GM18505 (cell line): ENCODE data around the gene PKD1.

ENCODE experiments used
- ATAC-seq: cut with Tn5 transposase; IDR thresholded peaks from one replicate; pipeline ENCODE4 v1.9.1; 2021; ENCODE audit not compliant: unreplicated experiment
- POLR2A ChIP-seq: IDR thresholded peaks from 4 replicates; pipeline ENCODE4 v1.6.1; 2011; ENCODE audit warnings: borderline replicate concordance; ENCODE audit not compliant: insufficient read depth, insufficient read length; ENCODE audit errors: extremely low read depth

Gene PKD1

DNA sequence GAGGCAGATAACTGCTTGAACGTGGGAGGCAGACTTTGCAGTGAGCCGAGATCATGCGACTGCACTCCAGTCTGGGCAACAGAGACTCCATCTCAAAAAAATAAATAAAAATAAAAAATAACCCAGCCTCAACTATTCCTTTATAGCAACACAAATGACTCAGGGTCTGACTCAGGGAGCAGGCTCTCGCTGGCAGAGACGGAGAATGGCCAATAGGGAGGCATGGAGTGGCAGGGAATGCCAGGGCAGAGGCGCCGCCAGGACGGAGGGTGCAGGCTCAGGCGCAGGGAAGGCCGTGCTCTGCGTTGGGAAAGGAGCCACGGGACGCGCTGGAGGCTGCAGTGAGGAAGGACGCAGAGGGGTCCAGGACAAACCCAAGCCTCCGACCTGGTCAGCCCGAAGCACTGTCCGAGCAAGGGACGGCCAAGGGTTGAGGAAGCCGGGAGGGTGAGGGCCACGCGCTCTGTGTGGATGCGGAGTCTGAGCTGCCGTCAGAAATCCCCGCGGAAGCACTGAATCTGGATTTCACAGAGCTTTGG is 40.3 kb downstream of the PKD1 start:
- TF ChIP-seq POLR2A = no peak
- ATAC-seq = no peak

DNA sequence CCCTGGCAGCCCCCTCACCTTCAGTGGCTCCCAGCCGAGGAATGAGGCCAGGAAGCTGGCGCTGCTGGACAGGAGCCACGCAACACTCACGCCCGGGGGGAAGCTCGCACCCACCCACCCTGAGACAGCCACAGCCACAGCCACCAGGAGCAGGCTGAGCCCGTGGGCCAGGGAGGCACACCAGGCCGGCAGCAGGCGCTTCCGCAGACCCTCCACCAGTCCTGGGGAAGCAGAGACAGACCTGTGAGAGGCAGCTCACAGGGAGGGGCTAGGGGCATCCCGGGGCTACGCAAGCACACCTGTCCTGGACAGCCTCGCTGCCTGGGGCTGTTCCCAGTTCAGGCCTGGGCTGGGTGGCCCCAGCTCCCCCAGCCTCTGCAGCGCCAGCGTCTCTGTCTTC is 41.9 kb downstream of the PKD1 start:
- no peak for ATAC-seq
- TF ChIP-seq POLR2A = no peak

DNA sequence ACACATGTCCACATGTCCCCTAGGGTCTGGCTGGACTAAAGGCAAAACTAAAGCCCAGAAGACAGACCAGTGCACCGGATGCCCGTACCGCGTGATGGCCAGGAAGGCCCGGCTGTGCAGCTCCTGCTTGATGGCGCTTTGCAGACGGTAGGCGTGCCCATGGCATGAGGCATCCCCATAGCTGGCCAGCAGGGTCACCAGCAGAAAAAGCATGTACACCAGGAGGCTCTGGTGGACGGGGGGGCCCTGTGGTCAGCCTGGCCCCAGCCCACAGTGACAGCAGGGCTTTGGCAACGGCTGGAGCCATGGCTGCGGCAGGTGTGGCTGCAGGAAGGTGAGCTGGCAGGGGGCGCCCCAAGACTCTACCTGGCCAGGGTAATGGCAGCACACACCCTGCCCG is 42.8 kb downstream of the PKD1 start:
- ATAC-seq = no peak
- no peak for TF ChIP-seq POLR2A

DNA sequence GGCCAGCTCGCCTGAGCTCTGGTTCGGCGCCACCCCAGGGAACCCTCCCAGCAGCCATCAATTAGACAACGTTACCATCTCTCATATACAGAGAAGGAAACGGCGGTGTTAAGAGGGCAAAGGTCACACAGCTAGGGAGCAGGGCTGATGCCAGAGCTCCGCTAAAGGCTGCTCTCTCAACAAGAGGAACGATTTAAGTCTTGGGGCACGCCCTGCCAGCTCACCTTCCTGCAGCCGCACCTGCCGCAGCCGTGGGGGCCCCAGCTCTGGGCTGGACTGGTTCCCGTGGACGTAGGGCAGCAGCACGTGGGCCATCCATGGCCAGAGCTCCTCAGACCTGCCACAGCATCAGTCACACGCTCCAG is 43.5 kb downstream of the PKD1 start:
- TF ChIP-seq POLR2A = no peak
- ATAC-seq = no peak

DNA sequence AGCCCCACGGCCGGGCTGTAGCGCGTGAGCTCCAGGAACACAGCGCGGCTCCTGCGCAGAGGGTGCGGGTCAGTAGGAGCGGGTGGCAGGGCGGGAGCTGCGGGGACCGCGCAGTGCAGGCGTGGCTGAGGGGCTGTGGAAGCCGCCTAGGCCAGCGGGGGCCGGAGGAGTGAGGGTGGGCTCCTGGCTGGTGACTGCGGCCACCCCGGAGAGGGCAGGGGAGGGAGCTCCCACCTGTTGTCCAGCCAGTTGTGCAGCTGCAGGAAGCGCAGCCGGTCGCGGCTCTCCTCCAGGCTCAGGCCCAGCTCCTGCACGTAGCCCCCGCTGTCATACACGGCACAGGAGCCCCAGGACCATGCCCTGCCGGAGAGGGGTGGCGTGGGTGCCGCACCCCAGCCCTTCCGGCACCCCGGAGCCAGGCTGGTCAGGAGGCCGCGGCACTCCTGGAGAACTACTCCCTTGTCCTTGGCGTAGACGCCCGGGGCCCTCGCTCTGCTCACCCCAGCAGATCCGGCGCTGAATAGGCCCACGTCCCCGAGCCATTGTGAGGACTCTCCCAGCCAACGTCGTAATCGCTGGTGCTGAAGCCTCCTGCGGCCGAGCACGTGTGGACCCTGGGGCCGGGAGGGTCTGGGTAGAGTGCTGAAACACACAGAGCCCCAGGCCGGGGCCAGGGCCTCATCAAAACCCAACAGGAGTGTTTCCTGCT is 44.0 kb downstream of the PKD1 start:
- no peak for TF ChIP-seq POLR2A

DNA sequence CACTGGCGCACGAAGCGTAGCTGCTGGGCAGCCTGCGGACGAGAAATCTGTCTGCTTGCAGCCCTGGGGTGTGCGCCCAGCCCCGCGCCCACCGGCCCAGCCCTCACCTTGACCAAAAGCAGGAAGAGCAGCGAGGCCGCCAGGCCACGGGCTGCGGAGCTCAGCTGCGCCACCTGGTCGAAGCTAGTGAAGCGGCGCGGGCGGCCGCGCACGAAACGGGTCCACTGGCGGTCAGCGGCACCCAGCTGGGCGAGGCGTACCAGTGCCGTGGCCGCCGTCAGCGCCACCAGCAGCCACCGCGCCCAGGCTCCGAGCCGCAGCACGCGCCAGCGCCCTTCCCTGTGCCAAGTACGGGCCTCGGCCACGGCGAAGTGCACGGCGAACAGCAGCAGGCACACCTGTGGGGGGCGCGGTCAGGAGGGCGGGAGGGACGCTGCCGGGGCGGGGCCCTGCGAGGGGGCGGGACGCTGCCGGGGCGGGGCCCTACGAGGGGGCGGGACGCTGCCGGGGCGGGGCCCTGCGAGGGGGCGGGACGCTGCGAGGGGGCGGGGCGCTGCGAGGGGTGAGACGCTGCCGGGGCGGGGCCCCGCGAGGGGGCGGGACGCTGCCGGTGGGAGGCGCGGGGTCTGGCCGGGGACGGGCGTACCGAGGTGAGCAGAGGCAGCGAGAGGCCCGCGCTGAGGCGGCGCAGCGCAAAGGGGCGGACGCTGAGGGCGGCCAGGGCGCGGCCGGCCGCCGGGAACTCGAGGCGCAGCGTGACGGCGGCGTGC is 44.7 kb downstream of the PKD1 start:
- no peak for TF ChIP-seq POLR2A
- ATAC-seq = no peak

More for the DNA sequence above, 44.0 kb downstream of the PKD1 start:
- ATAC-seq = no peak

DNA sequence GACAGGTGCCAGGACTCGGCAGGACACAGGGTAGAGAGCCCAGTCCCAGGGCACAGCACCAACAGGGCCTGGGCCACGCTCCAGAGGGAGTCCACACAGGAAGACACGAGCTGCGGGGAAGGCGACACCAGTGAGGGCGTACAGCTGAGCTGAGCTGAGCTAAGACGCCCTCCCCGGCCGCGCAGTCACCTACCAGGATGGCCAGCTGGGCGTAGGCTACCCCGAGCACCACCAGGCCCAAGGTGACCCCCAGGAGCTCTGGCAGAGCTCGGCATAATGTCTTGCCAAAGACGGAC is 45.3 kb downstream of the PKD1 start:
- no peak for ATAC-seq

DNA sequence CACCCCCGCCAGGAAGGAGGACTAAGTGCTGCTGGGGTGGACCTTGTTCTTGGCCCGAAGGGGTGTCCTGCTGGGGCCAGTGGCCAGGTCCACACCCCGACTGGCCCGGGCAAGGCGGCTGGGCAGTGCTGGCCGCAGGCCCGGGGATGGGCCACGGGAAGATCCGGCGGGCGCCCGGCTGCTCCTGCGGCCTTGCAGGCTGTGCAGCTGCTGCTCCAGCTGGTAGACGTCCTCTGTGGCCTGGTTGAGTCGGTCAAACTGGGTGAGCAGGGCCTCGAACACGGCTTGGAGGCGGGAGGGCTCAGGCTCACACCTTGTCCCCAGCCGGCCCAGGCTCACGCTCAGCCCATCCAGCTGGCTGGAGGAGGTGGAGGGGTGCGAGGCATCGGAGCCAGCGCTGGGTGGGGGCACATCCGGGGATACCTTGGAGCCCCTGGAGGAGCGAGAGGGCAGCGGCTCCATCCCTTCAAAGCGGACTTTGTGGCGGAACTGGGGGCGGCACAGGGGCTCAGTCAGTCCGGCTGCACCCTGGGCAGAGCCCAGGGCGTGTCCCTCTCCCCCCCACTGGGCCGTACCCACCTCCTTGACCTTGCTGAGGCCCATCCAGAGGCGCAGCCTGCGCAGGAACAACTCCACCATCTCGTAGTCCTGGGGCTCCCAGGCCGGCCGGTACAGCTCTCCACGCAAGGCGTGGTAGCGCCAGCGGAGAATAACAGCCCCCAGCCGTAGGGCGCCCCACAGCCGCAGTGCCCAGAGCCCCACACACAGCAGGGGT is 45.8 kb downstream of the PKD1 start:
- ATAC-seq = no peak

More for the DNA sequence above, 45.3 kb downstream of the PKD1 start:
- TF ChIP-seq POLR2A = no peak

DNA sequence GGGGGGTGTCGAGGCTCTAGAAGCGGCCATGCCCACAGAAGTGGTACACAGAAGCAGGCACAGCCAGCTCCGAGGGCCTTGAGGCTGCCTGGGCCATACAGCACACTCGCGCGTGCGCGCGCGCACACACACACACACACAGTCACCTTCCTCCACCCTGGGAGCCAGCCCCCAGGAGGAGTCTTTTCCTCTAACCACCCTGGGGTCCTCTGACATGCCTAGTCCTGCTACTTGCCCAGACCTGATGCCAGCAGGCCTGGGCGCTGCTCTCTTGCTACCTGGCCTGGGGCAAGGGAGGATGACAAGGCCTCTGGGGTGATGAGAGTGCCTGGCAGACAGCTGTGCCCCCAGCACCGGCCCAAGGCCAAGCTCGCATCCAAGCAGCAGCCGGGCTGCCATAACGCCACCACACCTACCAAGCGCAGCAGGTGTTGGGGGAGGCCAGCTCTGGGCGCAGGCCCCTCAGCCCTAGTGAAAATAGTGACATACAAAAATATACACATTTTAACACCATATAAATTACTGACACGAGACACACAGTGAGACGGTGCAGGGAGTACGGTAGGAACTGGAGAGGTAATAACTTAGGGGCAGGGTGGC is 46.8 kb downstream of the PKD1 start:
- no peak for ATAC-seq
- TF ChIP-seq POLR2A = no peak

More for the DNA sequence above, 45.8 kb downstream of the PKD1 start:
- TF ChIP-seq POLR2A = no peak

DNA sequence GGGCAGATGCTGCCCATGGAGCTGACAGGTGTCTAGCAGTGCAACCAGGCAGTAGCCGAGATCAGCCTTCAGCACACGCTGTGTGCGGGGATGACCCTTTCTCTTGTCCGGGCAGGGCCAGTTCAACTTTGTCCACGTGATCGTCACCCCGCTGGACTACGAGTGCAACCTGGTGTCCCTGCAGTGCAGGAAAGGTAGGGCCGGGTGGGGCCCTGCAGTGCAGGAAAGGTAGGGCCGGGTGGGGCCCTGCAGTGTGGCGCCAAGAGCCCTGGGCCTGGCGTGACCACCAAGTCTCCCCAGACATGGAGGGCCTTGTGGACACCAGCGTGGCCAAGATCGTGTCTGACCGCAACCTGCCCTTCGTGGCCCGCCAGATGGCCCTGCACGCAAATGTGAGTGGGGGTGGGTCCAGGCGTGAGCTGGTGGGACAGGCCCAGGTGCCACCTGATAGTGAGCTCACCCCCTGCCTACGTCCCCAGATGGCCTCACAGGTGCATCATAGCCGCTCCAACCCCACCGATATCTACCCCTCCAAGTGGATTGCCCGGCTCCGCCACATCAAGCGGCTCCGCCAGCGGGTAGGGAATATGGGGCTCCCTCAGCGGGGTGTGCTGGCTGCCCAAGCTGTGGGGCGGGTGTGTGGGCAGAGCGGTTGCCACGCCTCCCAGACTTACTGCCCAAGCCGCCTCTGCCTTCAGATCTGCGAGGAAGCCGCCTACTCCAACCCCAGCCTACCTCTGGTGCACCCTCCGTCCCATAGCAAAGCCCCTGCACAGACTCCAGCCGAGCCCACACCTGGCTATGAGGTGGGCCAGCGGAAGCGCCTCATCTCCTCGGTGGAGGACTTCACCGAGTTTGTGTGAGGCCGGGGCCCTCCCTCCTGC is 47.7 kb downstream of the PKD1 start:
- ATAC-seq = no peak
- no peak for TF ChIP-seq POLR2A

DNA sequence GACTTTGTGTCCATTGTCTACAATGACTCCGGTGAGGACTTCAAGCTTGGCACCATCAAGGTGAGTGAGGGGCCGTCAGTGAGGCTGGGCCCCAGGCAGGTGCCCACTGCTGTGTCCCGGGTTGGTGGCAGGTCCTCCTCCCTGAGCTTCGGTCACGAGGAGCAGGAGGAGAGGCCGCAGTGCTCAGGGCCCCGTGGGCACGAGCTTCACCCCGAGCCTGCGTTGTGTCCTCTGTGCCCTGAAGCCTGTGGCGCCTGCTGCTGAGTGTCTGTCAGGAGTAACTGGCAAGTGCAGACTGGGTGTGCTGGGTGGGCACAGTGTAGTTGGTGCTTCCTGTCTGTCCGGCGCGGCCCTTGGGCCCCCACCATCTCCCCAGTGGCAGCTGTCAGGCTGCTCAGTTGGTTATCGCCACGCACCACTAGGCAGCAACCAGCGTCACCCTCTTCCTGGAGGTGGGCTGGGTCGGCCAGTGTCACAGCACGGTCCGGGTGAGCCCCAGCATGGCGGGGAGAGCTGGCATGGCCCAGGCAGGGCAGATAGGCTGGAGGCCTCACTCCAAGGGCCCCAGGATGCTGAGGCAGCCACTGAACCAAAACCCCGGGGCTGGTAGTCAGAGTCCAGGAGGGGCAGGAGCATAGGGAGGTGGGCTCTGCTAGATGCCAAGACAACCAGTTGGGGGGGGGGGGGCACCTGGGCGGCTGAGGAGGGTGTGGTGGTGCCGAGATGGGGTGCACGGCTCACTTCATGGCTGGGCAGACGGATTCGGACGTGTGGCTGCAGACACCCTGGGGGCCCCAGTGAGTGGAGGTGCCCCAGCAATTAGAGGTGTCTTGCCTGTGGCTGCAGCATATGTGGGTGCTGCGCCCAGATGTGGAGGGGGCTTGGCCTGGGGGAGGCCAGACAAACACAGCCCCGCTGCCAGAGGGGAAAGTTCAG is 48.6 kb downstream of the PKD1 start:
- ATAC-seq = no peak
- no peak for TF ChIP-seq POLR2A
